GM12878 (cell line): ENCODE measurements around the gene SLC35F3. TPM values are rescaled to one million over a fixed set of nuclear protein-coding genes. Genes with fewer than 3 reads are reported as not detected.

Experiments used
- ATAC-seq: fragments of 200-7000 bp; cut with Tn5 transposase; 3 replicates; pipeline ENCODE4 v1.9.1; 2020; ENCODE audit warnings: mild to moderate bottlenecking, moderate library complexity
- BruUV-seq: library from RNA; stranded (reverse); fragments of 400-500 nt; replicated peaks from 2 replicates; lab custom pipeline; 2021; lab: Mats Ljungman, UMichigan
- CTCF ChIA-PET: fragments of 300-600 bp; sonication (Branson Sonifier 250); formaldehyde crosslinking; extraction: SDS; loops from one replicate; lab custom pipeline; 2021; ENCODE audit warnings: inconsistent platforms; lab: Yijun Ruan, JAX
- POLR2A ChIA-PET: fragments of 350-600 bp; formaldehyde crosslinking; extraction: SDS; loops from one replicate; lab custom pipeline; 2021; ENCODE audit warnings: inconsistent platforms; lab: Charles Lee
- RAD21 ChIA-PET: fragments of 300-600 bp; sonication (Branson Sonifier 250); formaldehyde crosslinking; loops from one replicate; lab custom pipeline; 2023; ENCODE audit warnings: antibody characterized with exemption; ENCODE audit not compliant: unreplicated experiment; lab: Charles Lee
- SMC1A ChIA-PET: fragments of 300-600 bp; sonication (Branson Sonifier 250); formaldehyde crosslinking; loops from one replicate; lab custom pipeline; 2023; ENCODE audit not compliant: unreplicated experiment, uncharacterized antibody; lab: Charles Lee
- DNase-seq: peaks from one replicate; pipeline ENCODE4 v3.0.0-alpha.2; 2011; ENCODE audit warnings: low read depth, low spot score
- FAIRE-seq: peaks from 3 replicates; lab custom pipeline; 2011; peaks lifted over from hg19 to GRCh38; lab: Jason Lieb, UNC
- H2AFZ ChIP-seq: 2 replicates; pipeline ENCODE4 v1.6.0; 2011; ENCODE audit warnings: low read depth, low read length, control low read depth; ENCODE audit not compliant: control insufficient read depth
- H3K27ac ChIP-seq: 2 replicates; pipeline ENCODE4 v1.5.1; 2011; ENCODE audit warnings: control low read depth; ENCODE audit not compliant: control insufficient read depth, insufficient read depth
- H3K27me3 ChIP-seq, 2 experiments: replicated peaks in 1 of 2; 2 replicates each; pipeline versions ENCODE4 v1.6.0 to v1.6.1; 2011; ENCODE audit warnings: low read length in 1 of 2; ENCODE audit not compliant: control insufficient read depth in 2 of 2, insufficient read depth in 2 of 2
- H3K36me3 ChIP-seq, 2 experiments: 2 replicates each; pipeline ENCODE4 v1.5.1; 2011; ENCODE audit warnings: low read length in 1 of 2; ENCODE audit not compliant: control insufficient read depth in 2 of 2, insufficient read depth in 2 of 2
- H3K4me1 ChIP-seq: 2 replicates; pipeline ENCODE4 v1.6.1; 2011; ENCODE audit warnings: mild to moderate bottlenecking, low read length, moderate library complexity, mixed read lengths; ENCODE audit not compliant: control insufficient read depth, insufficient read depth
- H3K4me2 ChIP-seq: 2 replicates; pipeline ENCODE4 v1.6.0; 2011; ENCODE audit warnings: control low read depth; ENCODE audit not compliant: control insufficient read depth, insufficient read depth
- H3K4me3 ChIP-seq: fragments of 200-600 bp; sonication (generic); 2 replicates; pipeline ENCODE4 v1.5.1; 2016
- H3K79me2 ChIP-seq: 2 replicates; pipeline ENCODE4 v1.6.0; 2011; ENCODE audit warnings: low read length; ENCODE audit not compliant: control insufficient read depth, insufficient read depth
- H3K9ac ChIP-seq: 2 replicates; pipeline ENCODE4 v1.8.0; 2011; ENCODE audit warnings: low read length, control low read depth, mixed read lengths; ENCODE audit not compliant: control insufficient read depth, insufficient read depth
- H3K9me3 ChIP-seq: replicated peaks from 3 replicates; pipeline ENCODE4 v1.5.1; 2011; ENCODE audit warnings: mild to moderate bottlenecking, low read length; ENCODE audit not compliant: control insufficient read depth, insufficient read depth
- H4K20me1 ChIP-seq: 2 replicates; pipeline ENCODE4 v1.6.0; 2011; ENCODE audit not compliant: control insufficient read depth, insufficient read depth
- CBX5 ChIP-seq: sonication (generic); IDR thresholded peaks from 2 replicates; pipeline ENCODE4 v1.6.1; 2016; ENCODE audit warnings: low read depth, moderate library complexity, mild to moderate bottlenecking, inconsistent platforms
- CEBPB ChIP-seq, 2 experiments: fragments of 150-350 bp in 1 of 2; IDR thresholded peaks; 2 replicates each; pipeline ENCODE4 v1.6.1; 2012 to 2014; ENCODE audit warnings: low read depth in 2 of 2, low read length in 2 of 2, borderline replicate concordance in 1 of 2, inconsistent platforms in 1 of 2
- CHD2 ChIP-seq: IDR thresholded peaks from 2 replicates; pipeline ENCODE4 v1.6.1; 2011; ENCODE audit warnings: low read depth, low read length, improper control_type of control experiment, borderline replicate concordance
- E2F8 ChIP-seq: fragments of 450-650 bp; IDR thresholded peaks from 2 replicates; pipeline ENCODE4 v1.6.1; 2018; ENCODE audit warnings: mild to moderate bottlenecking, low read depth, moderate library complexity; ENCODE audit not compliant: partially characterized antibody
- JUNB ChIP-seq: IDR thresholded peaks from 2 replicates; pipeline ENCODE4 v1.6.1; 2016; ENCODE audit warnings: antibody characterized with exemption, mild to moderate bottlenecking
- KLF5 ChIP-seq: fragments of 450-650 bp; IDR thresholded peaks from 2 replicates; pipeline ENCODE4 v1.6.1; 2014; ENCODE audit warnings: mild to moderate bottlenecking; ENCODE audit not compliant: partially characterized antibody
- PAX8 ChIP-seq: fragments of 450-650 bp; IDR thresholded peaks from 2 replicates; pipeline ENCODE4 v1.6.1; 2017; ENCODE audit warnings: mild to moderate bottlenecking, moderate library complexity
- STAT3 ChIP-seq: IDR thresholded peaks from 2 replicates; pipeline ENCODE4 v1.6.1; 2011; ENCODE audit warnings: low read depth, low read length, improper control_type of control experiment
- TCF3 ChIP-seq: IDR thresholded peaks from 2 replicates; pipeline ENCODE4 v1.6.1; 2012; ENCODE audit warnings: low read depth, mild to moderate bottlenecking, low read length, borderline replicate concordance; ENCODE audit not compliant: insufficient read depth
- WGBS: methylation state at CpG from one replicate; pipeline ENCODE4 v1.1.6; 2016; ENCODE audit warnings: low lambda C conversion rate; ENCODE audit not compliant: insufficient replicate concordance, insufficient coverage; ENCODE audit errors: missing lambda C conversion rate; 5-methylcytosine and 5-hydroxymethylcytosine counted together
- in situ Hi-C: fragments of 300-500 bp; cut with MboI; formaldehyde crosslinking; loops from 9 replicates; pipeline ENCODE4 v1.14.3; 2018; ENCODE audit warnings: mixed read lengths
- intact Hi-C: fragments of 100-400 bp; cut with micrococcal nuclease; formaldehyde crosslinking; loops from one replicate; pipeline ENCODE4 v1.14.2; 2022; ENCODE audit not compliant: unreplicated experiment
- polyA plus RNA-seq, 11 experiments: library from polyadenylated mRNA; depleted of rRNA in 4 of 11; unstranded in 6 of 11; stranded (reverse) in 5 of 11; fragments of >200 nt; fragmentation: Nextera tagmentation in 4 of 11; fragmentation: Illumina TruSeq in 1 of 11; extraction: Ambion mirVana in 4 of 11; extraction: Trizol in 1 of 11; gene quantifications; 1 replicate in 1 of 11; 2 replicates in 10 of 11; pipeline versions ENCODE4 v1.2.1 to v1.2.3, GENCODE V29; 2011 to 2016; ENCODE audit warnings: inconsistent platforms in 2 of 11, missing spikeins in 2 of 11, low read depth in 1 of 11
- total RNA-seq, 4 experiments: library from RNA; depleted of rRNA in 3 of 4; stranded (reverse); fragments of >200 nt in 3 of 4; fragmentation: Illumina TruSeq in 1 of 4; extraction: Trizol in 1 of 4; gene quantifications; 2 replicates each; pipeline versions ENCODE4 v1.2.1 to v1.2.3, GENCODE V29; 2013 to 2021

The SLC35F3 gene
- total and polyA plus RNA-seq, 10 of the 15 experiments (the other 5 are each of a cell fraction or from before 2014, with no cell fraction given) = 1.0 to 8.6 (median 5.7) TPM

GRCh38 chr1:234094172-234094571 lies 189.7 kb downstream of the SLC35F3 start:
- Histone ChIP-seq H3K4me1 (no peaks in the 10 kb centered on the region), H3K27ac (no peak overlapping the region), H3K9ac (no peak overlapping the region), H3K27me3 (no peaks in the 10 kb centered on the region; a peak in 1 of 4 replicates), H3K36me3 (no peaks in the 10 kb centered on the region), H3K9me3 (no peaks in the 10 kb centered on the region), H3K4me2 (no peak overlapping the region), H3K79me2 (no peaks in the 10 kb centered on the region), H4K20me1 (no peaks in the 10 kb centered on the region), H3K4me3 (no peak overlapping the region), H2AFZ (no peak overlapping the region)
- ChIA-PET SMC1A (no interaction called here), CTCF (interaction anchor here (0.6 kb wide), 1 partner anchor 959 kb away, joined by 3 read pairs; no protein-coding TSS in a partner anchor), RAD21 (no interaction called here), POLR2A (no interaction called here)
- no peak for TF ChIP-seq STAT3
- TF ChIP-seq PAX8 = no peak
- TF ChIP-seq CHD2 = no peak
- FAIRE-seq (no peak), DNase-seq (no peak), ATAC-seq (no peak)
- BruUV-seq = no TSS peak
- in situ Hi-C loops (no loop called here), intact Hi-C loops (no loop called here)
- WGBS = 6% methylated on average over 1 of the region's 1 CpG

- Histone ChIP-seq H3K4me1 (no peaks in the 10 kb centered on the region), H3K9me3 (no peaks in the 10 kb centered on the region), H3K27ac (no peak overlapping the region), H4K20me1 (no peaks in the 10 kb centered on the region), H3K36me3 (no peaks in the 10 kb centered on the region), H3K9ac (no peak overlapping the region), H3K4me3 (no peak overlapping the region), H3K79me2 (no peaks in the 10 kb centered on the region), H3K27me3 (no peaks in the 10 kb centered on the region; a peak in 2 of 4 replicates), H3K4me2 (no peak overlapping the region), H2AFZ (no peak overlapping the region)
- FAIRE-seq = no peak
- no peak for TF ChIP-seq KLF5
- TF ChIP-seq TCF3 = no peak
- TF ChIP-seq CBX5 = no peak
- no peak for TF ChIP-seq CEBPB (IDR thresholded peaks at IDR 0.05; ENCODE audit: borderline replicate concordance in 1 of 2, low read depth in 2 of 2, low read length in 2 of 2)
- TF ChIP-seq JUNB = no peak
- TF ChIP-seq E2F8 = no peak
- 9% methylated on average over 7 of the region's 7 CpGs for WGBS
- no peak for DNase-seq
- CTCF ChIA-PET = no interaction called here
- ATAC-seq = no peak
- BruUV-seq = no TSS peak
- intact Hi-C loops (no loop called here), in situ Hi-C loops (no loop called here)
- POLR2A ChIA-PET = no interaction called here
- RAD21 ChIA-PET = no interaction called here
- SMC1A ChIA-PET = interaction anchor here (0.6 to 0.7 kb wide), 2 partner anchors 10 to 184 kb away, joined by 3 read pairs; no protein-coding TSS in a partner anchor
These were observed 191.8 kb downstream of the SLC35F3 start for GRCh38 chr1:234096161-234096770.
